B cell (primary cell): ENCODE measurements around the gene ZNF335. TPM values are rescaled to one million over a fixed set of nuclear protein-coding genes. Genes with fewer than 3 reads are reported as not detected.
A peak's percentile ranks its signal among the peaks of the same experiment; 100 is the strongest.

Experiments used
- ATAC-seq: fragments of 200-7000 bp; cut with Tn5 transposase; one replicate; pipeline ENCODE4 v1.10.0; 2021; ENCODE audit warnings: low read depth, mild to moderate bottlenecking, moderate number of reproducible peaks, moderate library complexity
- CTCF ChIA-PET: fragments of 350-600 bp; sonication (Branson Sonifier 250); formaldehyde crosslinking; loops from one replicate; lab custom pipeline; 2021; ENCODE audit warnings: antibody characterized with exemption, inconsistent platforms; lab: Charles Lee
- POLR2A ChIA-PET: fragments of 350-600 bp; sonication (Branson Sonifier 250); formaldehyde crosslinking; loops from one replicate; lab custom pipeline; 2021; ENCODE audit warnings: antibody characterized with exemption; lab: Charles Lee
- DNase-seq: peaks from one replicate; pipeline ENCODE4 v3.0.0; 2013
- H2AFZ ChIP-seq: 2 replicates; pipeline ENCODE4 v1.6.1; 2012; ENCODE audit warnings: mild to moderate bottlenecking, low read depth, low read length; ENCODE audit not compliant: insufficient read depth, poor library complexity, severe bottlenecking
- H3K27ac ChIP-seq, 2 donors: 1 replicate in 1 of 2; 2 replicates in 1 of 2; pipeline ENCODE4 v1.5.1; 2012 to 2013; ENCODE audit warnings: low read length in 2 of 2, mild to moderate bottlenecking in 2 of 2, moderate library complexity in 1 of 2
- H3K27me3 ChIP-seq, 4 experiments: fragments of 200-600 bp in 1 of 4; sonication (generic) in 1 of 4; replicated peaks in 1 of 4; 1 replicate in 2 of 4; 2 replicates in 2 of 4; pipeline versions ENCODE4 v1.6.1 to v1.7.0; 2013 to 2016; ENCODE audit warnings: low read length in 3 of 4, mild to moderate bottlenecking in 2 of 4, mixed read lengths in 1 of 4, moderate library complexity in 1 of 4; ENCODE audit not compliant: insufficient read depth in 4 of 4, control insufficient read depth in 3 of 4; ENCODE audit errors: control extremely low read depth in 1 of 4
- H3K36me3 ChIP-seq, 2 experiments: replicated peaks in 1 of 2; 1 replicate in 1 of 2; 2 replicates in 1 of 2; pipeline versions ENCODE4 v1.6.1 to v1.7.1; 2013; ENCODE audit warnings: low read length in 1 of 2; ENCODE audit not compliant: insufficient read depth in 2 of 2, control insufficient read depth in 1 of 2; ENCODE audit errors: control extremely low read depth in 1 of 2, extremely low read depth in 1 of 2
- H3K4me1 ChIP-seq, 2 donors: fragments of 200-600 bp in 1 of 2; sonication (generic) in 1 of 2; 1 replicate in 1 of 2; 2 replicates in 1 of 2; pipeline versions ENCODE4 v1.5.1 to v1.6.1; 2013 to 2017; ENCODE audit warnings: low read length in 2 of 2; ENCODE audit not compliant: control insufficient read depth in 2 of 2, insufficient read depth in 2 of 2
- H3K4me2 ChIP-seq: replicated peaks from 2 replicates; pipeline ENCODE3; 2012; ENCODE audit warnings: mild to moderate bottlenecking, low read depth, low read length; ENCODE audit not compliant: poor library complexity, severe bottlenecking
- H3K4me3 ChIP-seq, 5 experiments: fragments of 200-600 bp in 1 of 5; sonication (generic) in 1 of 5; 1 replicate in 3 of 5; 2 replicates in 2 of 5; pipeline versions ENCODE4 v1.5.1 to v1.7.0; 2011 to 2016; ENCODE audit warnings: low read length in 4 of 5, mild to moderate bottlenecking in 4 of 5, low read depth in 2 of 5, control low read depth in 1 of 5, moderate library complexity in 1 of 5; ENCODE audit not compliant: insufficient read depth in 1 of 5; ENCODE audit errors: control extremely low read depth in 1 of 5, extremely low read depth in 1 of 5
- H3K79me2 ChIP-seq: fragments of 200-600 bp; sonication (generic); one replicate; pipeline ENCODE4 v1.6.0; 2016; ENCODE audit warnings: low read length; ENCODE audit not compliant: control insufficient read depth, insufficient read depth
- H3K9ac ChIP-seq: fragments of 200-600 bp; sonication (generic); 2 replicates; pipeline ENCODE4 v1.6.1; 2017; ENCODE audit warnings: mild to moderate bottlenecking, low read length, moderate library complexity
- H3K9me3 ChIP-seq, 3 donors: one replicate each; pipeline versions ENCODE4 v1.6.1 to v1.7.1; 2013; ENCODE audit warnings: low read length in 2 of 3; ENCODE audit not compliant: control insufficient read depth in 2 of 3, insufficient read depth in 1 of 3; ENCODE audit errors: control extremely low read depth in 1 of 3
- H4K20me1 ChIP-seq: 2 replicates; pipeline ENCODE4 v1.6.0; 2012; ENCODE audit warnings: mild to moderate bottlenecking, low read length; ENCODE audit not compliant: insufficient read depth, control insufficient read depth, poor library complexity, severe bottlenecking
- H3K27ac Mint-ChIP-seq: one replicate; pipeline ENCODE4 v1.8.0; 2021; ENCODE audit warnings: mixed read lengths
- H3K27me3 Mint-ChIP-seq: one replicate; pipeline ENCODE4 v1.8.0; 2021; ENCODE audit warnings: mixed read lengths
- H3K4me1 Mint-ChIP-seq: one replicate; pipeline ENCODE4 v1.8.0; 2021; ENCODE audit warnings: mixed read lengths
- H3K4me3 Mint-ChIP-seq: one replicate; pipeline ENCODE4 v1.8.0; 2021; ENCODE audit warnings: mixed read lengths
- H3K9me3 Mint-ChIP-seq: one replicate; pipeline ENCODE4 v1.8.0; 2022; ENCODE audit warnings: mixed read lengths; ENCODE audit not compliant: insufficient read depth
- CTCF ChIP-seq: fragments of 200-600 bp; IDR thresholded peaks from one replicate; pipeline ENCODE4 v1.8.0; 2022; ENCODE audit warnings: antibody characterized with exemption, mild to moderate bottlenecking
- EZH2 ChIP-seq: IDR thresholded peaks from 2 replicates; pipeline ENCODE4 v1.6.1; 2012; ENCODE audit warnings: borderline replicate concordance, low read depth, mild to moderate bottlenecking, moderate library complexity, low read length; ENCODE audit not compliant: insufficient read depth, poor library complexity, severe bottlenecking
- WGBS: methylation state at CpG from one replicate; pipeline ENCODE4 v1.1.5; 2013; ENCODE audit warnings: missing lambda C conversion rate; ENCODE audit not compliant: insufficient coverage; 5-methylcytosine and 5-hydroxymethylcytosine counted together
- intact Hi-C: fragments of 100-400 bp; cut with micrococcal nuclease; formaldehyde crosslinking; loops from one replicate; pipeline ENCODE4 v1.10.0; 2022
- polyA plus RNA-seq: library from polyadenylated mRNA; depleted of rRNA; stranded (reverse); fragments of >200 nt; gene quantifications from 2 replicates; pipeline ENCODE4 v1.2.3, GENCODE V29; 2012
- total RNA-seq, 2 donors: library from RNA; stranded (reverse); fragments of 120-200 nt in 1 of 2; gene quantifications; 1 replicate in 1 of 2; 2 replicates in 1 of 2; pipeline versions ENCODE4 v1.2.3 to v1.2.4, GENCODE V29; 2013 to 2022

ZNF335 gene
- total and polyA plus RNA-seq, 2 donors (not counting 1 experiment from before 2014, with no cell fraction given), result 62.3 to 62.7 TPM

GRCh38 chr20:45946149-45946970, 25.6 kb downstream of the ZNF335 start:
- CTCF ChIA-PET, result interaction anchor here (1.1 kb wide), 1 partner anchor 24 kb away, joined by 3 read pairs; no protein-coding TSS in a partner anchor
- peaks cover 0 to 3% (median 0%) of the 10 kb centered on the region in 3 donors for H3K9me3 ChIP-seq
- no peak overlapping the region for H3K4me2 ChIP-seq
- Mint-ChIP-seq H3K9me3 (no peaks in the 10 kb centered on the region), H3K4me3 (no peak overlapping the region), H3K27ac (peak overlapping the region; percentile 53), H3K27me3 (no peaks in the 10 kb centered on the region), H3K4me1 (peaks cover 4% of the 10 kb centered on the region)
- no peak overlapping the region for H3K27ac ChIP-seq
- no peak for TF ChIP-seq EZH2
- no peak for TF ChIP-seq CTCF
- intact Hi-C loops, result no loop called here
- no peak for ATAC-seq
- no peak overlapping the region for H2AFZ ChIP-seq
- H3K9ac ChIP-seq, result no peak overlapping the region
- POLR2A ChIA-PET, result interaction anchor here (0.6 to 0.9 kb wide), 2 partner anchors 12 to 15 kb away, joined by 5 to 9 read pairs; partner anchors contain the start of gene PCIF1
- H3K4me1 ChIP-seq, result no peaks in the 10 kb centered on the region
- peak; percentile 25 for DNase-seq
- no peaks in the 10 kb centered on the region for H3K27me3 ChIP-seq
- WGBS, result 90% methylated on average over 20 of the region's 20 CpGs
- H3K4me3 ChIP-seq, result no peak overlapping the region
- no peaks in the 10 kb centered on the region for H3K79me2 ChIP-seq
- peaks cover 13% of the 10 kb centered on the region for H4K20me1 ChIP-seq
- peaks cover 2 to 90% of the 10 kb centered on the region in 2 experiments for H3K36me3 ChIP-seq

- Histone ChIP-seq H3K4me2 (no peak overlapping the region), H3K4me3 (no peak overlapping the region), H3K27ac (no peak overlapping the region), H3K9ac (no peak overlapping the region), H3K9me3 (peaks cover 0 to 3% (median 0%) of the 10 kb centered on the region in 3 donors), H4K20me1 (peaks cover 11% of the 10 kb centered on the region), H2AFZ (no peak overlapping the region), H3K79me2 (no peaks in the 10 kb centered on the region), H3K36me3 (peaks cover 2 to 91% of the 10 kb centered on the region in 2 experiments), H3K27me3 (no peaks in the 10 kb centered on the region), H3K4me1 (no peaks in the 10 kb centered on the region)
- WGBS, result 96% methylated on average over 13 of the region's 13 CpGs
- ChIA-PET CTCF (interaction anchor here (1.1 to 2.6 kb wide), 2 partner anchors 25 kb away, joined by 3 to 9 read pairs; no protein-coding TSS in a partner anchor), POLR2A (interaction anchor here (0.6 kb wide), 1 partner anchor 15 kb away, joined by 9 read pairs; no protein-coding TSS in a partner anchor)
- H3K27ac Mint-ChIP-seq, result no peak overlapping the region
- ATAC-seq (no peak), DNase-seq (peak; percentile 23)
- H3K27me3 Mint-ChIP-seq, result no peaks in the 10 kb centered on the region
- TF ChIP-seq CTCF (no peak), EZH2 (no peak)
- peaks cover 4% of the 10 kb centered on the region for H3K4me1 Mint-ChIP-seq
- no peaks in the 10 kb centered on the region for H3K9me3 Mint-ChIP-seq
- no peak overlapping the region for H3K4me3 Mint-ChIP-seq
- intact Hi-C loops, result no loop called here
These were observed 26.3 kb downstream of the ZNF335 start for GRCh38 chr20:45945678-45946148.
